WERI-Rb-1 (cell line): ENCODE measurements around the gene AVPR2.

Experiments
- DNase-seq: peaks from one replicate; pipeline ENCODE4 v3.0.0-alpha.2; 2020
- H3K27ac ChIP-seq: fragments of 250-450 bp; sonication (Bioruptor Pico); 2 replicates; pipeline ENCODE4 v1.5.1; 2020; ENCODE audit warnings: mild to moderate bottlenecking, moderate library complexity
- H3K27me3 ChIP-seq: fragments of 250-450 bp; sonication (Bioruptor Pico); 2 replicates; pipeline ENCODE4 v1.5.1; 2021; ENCODE audit warnings: mild to moderate bottlenecking, low read depth, moderate library complexity; ENCODE audit not compliant: insufficient read depth, severe bottlenecking
- H3K36me3 ChIP-seq: fragments of 250-450 bp; sonication (Bioruptor Pico); 2 replicates; pipeline ENCODE4 v1.5.1; 2020; ENCODE audit warnings: mild to moderate bottlenecking, moderate library complexity
- H3K4me3 ChIP-seq: 2 replicates; pipeline ENCODE4 v1.5.1; 2011; ENCODE audit warnings: low read depth, mild to moderate bottlenecking, control low read depth, low read length
- H3K9me3 ChIP-seq: fragments of 250-450 bp; sonication (Bioruptor Pico); 2 replicates; pipeline ENCODE4 v1.5.1; 2021; ENCODE audit warnings: mild to moderate bottlenecking, moderate library complexity; ENCODE audit not compliant: severe bottlenecking
- CTCF ChIP-seq: IDR thresholded peaks from 2 replicates; pipeline ENCODE4 v1.5.1; 2011; ENCODE audit warnings: low read depth, mild to moderate bottlenecking, control low read depth, inconsistent platforms, low read length

Gene AVPR2

GRCh38 chrX:153862369-153863250 is 41.9 kb upstream of the AVPR2 start:
- peak; percentile 68 for DNase-seq
- peaks cover 52% of the 10 kb centered on the region for H3K36me3 ChIP-seq
- H3K9me3 ChIP-seq, result peaks cover 4% of the 10 kb centered on the region
- TF ChIP-seq CTCF, result no peak
- H3K27ac ChIP-seq, result peak overlapping the region; percentile 59
- no peak overlapping the region for H3K4me3 ChIP-seq
- H3K27me3 ChIP-seq, result peaks cover 21% of the 10 kb centered on the region

GRCh38 chrX:153863251-153863991 is 41.1 kb upstream of the AVPR2 start:
- Histone ChIP-seq H3K4me3 (no peak overlapping the region), H3K27ac (peak overlapping the region; percentile 59), H3K9me3 (peaks cover 4% of the 10 kb centered on the region), H3K27me3 (peaks cover 23% of the 10 kb centered on the region), H3K36me3 (peaks cover 60% of the 10 kb centered on the region)
- no peak for TF ChIP-seq CTCF
- peak; percentile 23 for DNase-seq

GRCh38 chrX:153864101-153864500 is 40.4 kb upstream of the AVPR2 start:
- no peak for TF ChIP-seq CTCF
- peaks cover 4% of the 10 kb centered on the region for H3K9me3 ChIP-seq
- H3K4me3 ChIP-seq, result no peak overlapping the region
- H3K36me3 ChIP-seq, result peaks cover 67% of the 10 kb centered on the region
- no peak overlapping the region for H3K27ac ChIP-seq
- DNase-seq, result no peak
- H3K27me3 ChIP-seq, result peaks cover 26% of the 10 kb centered on the region

- DNase-seq, result peak; percentile 5
- peaks cover 73% of the 10 kb centered on the region for H3K36me3 ChIP-seq
- no peak overlapping the region for H3K27ac ChIP-seq
- no peak for TF ChIP-seq CTCF
- H3K9me3 ChIP-seq, result peaks cover 4% of the 10 kb centered on the region
- H3K4me3 ChIP-seq, result no peak overlapping the region
- peaks cover 28% of the 10 kb centered on the region for H3K27me3 ChIP-seq
These were observed 39.7 kb upstream of the AVPR2 start for GRCh38 chrX:153864561-153865320.

GRCh38 chrX:153865321-153865580 is 39.2 kb upstream of the AVPR2 start:
- Histone ChIP-seq H3K4me3 (no peak overlapping the region), H3K36me3 (peaks cover 78% of the 10 kb centered on the region), H3K9me3 (peaks cover 4% of the 10 kb centered on the region), H3K27me3 (peaks cover 30% of the 10 kb centered on the region), H3K27ac (no peak overlapping the region)
- DNase-seq, result peak; percentile 6
- TF ChIP-seq CTCF, result no peak
